SK-N-SH treated with all-trans-retinoic acid at 6 μM for 48 hours (cell line): ENCODE measurements around the gene ANAPC2.
A peak's percentile ranks its signal among the peaks of the same experiment; 100 is the strongest.

Experiments
- ATAC-seq: fragments of 200-7000 bp; cut with Tn5 transposase; 3 replicates; pipeline ENCODE4 v1.9.1; 2020; ENCODE audit warnings: mild to moderate bottlenecking, moderate library complexity
- ARNTL ChIP-seq: fragments of 450-650 bp; formaldehyde crosslinking; IDR thresholded peaks from 2 replicates; pipeline ENCODE4 v1.5.0; 2020; ENCODE audit warnings: low read depth, mild to moderate bottlenecking, moderate library complexity, borderline replicate concordance
- BACH2 ChIP-seq: fragments of 250-450 bp; sonication (Bioruptor Pico); IDR thresholded peaks from 2 replicates; pipeline ENCODE4 v1.9.0; 2021; ENCODE audit warnings: mild to moderate bottlenecking, borderline replicate concordance
- CSDC2 ChIP-seq: fragments of 250-450 bp; sonication (Bioruptor Pico); IDR thresholded peaks from 2 replicates; pipeline ENCODE4 v1.5.0; 2020; ENCODE audit warnings: mild to moderate bottlenecking, moderate library complexity
- CSRNP3 ChIP-seq: fragments of 250-450 bp; sonication (Bioruptor Pico); IDR thresholded peaks from 2 replicates; pipeline ENCODE4 v1.5.1; 2021; ENCODE audit warnings: mild to moderate bottlenecking, moderate library complexity
- ESRRG ChIP-seq: fragments of 250-450 bp; sonication (Bioruptor Pico); IDR thresholded peaks from 2 replicates; pipeline ENCODE4 v1.6.1; 2021; ENCODE audit warnings: mild to moderate bottlenecking
- GLIS3 ChIP-seq: fragments of 250-450 bp; sonication (Bioruptor Pico); IDR thresholded peaks from 2 replicates; pipeline ENCODE4 v1.5.0; 2020; ENCODE audit warnings: mild to moderate bottlenecking, moderate library complexity
- ISL1 ChIP-seq: fragments of 250-450 bp; sonication (Bioruptor Pico); IDR thresholded peaks from 2 replicates; pipeline ENCODE4 v2.1.2; 2022; ENCODE audit warnings: mild to moderate bottlenecking, moderate library complexity
- POU6F1 ChIP-seq: fragments of 250-450 bp; sonication (Bioruptor Pico); IDR thresholded peaks from 2 replicates; pipeline ENCODE4 v1.8.0; 2021; ENCODE audit warnings: low read depth, mild to moderate bottlenecking, moderate library complexity, borderline replicate concordance
- PPARA ChIP-seq: fragments of 250-450 bp; sonication (Bioruptor Pico); IDR thresholded peaks from 2 replicates; pipeline ENCODE4 v1.5.0; 2020; ENCODE audit warnings: mild to moderate bottlenecking, borderline replicate concordance
- SNAI2 ChIP-seq: fragments of 250-450 bp; sonication (Bioruptor Pico); IDR thresholded peaks from 2 replicates; pipeline ENCODE4 v1.5.0; 2020; ENCODE audit warnings: mild to moderate bottlenecking, moderate library complexity
- TCF4 ChIP-seq: fragments of 250-450 bp; sonication (Bioruptor Pico); IDR thresholded peaks from 2 replicates; pipeline ENCODE4 v1.8.0; 2021; ENCODE audit warnings: mild to moderate bottlenecking, moderate library complexity, borderline replicate concordance
- TOX ChIP-seq: fragments of 250-450 bp; sonication (Bioruptor Pico); IDR thresholded peaks from 2 replicates; pipeline ENCODE4 v1.8.0; 2021; ENCODE audit warnings: mild to moderate bottlenecking, moderate library complexity, borderline replicate concordance
- TSHZ2 ChIP-seq: fragments of 250-450 bp; sonication (Bioruptor Pico); IDR thresholded peaks from 2 replicates; pipeline ENCODE4 v1.5.0; 2020; ENCODE audit warnings: mild to moderate bottlenecking, moderate library complexity
- ZFP3 ChIP-seq: fragments of 250-450 bp; sonication (Bioruptor Pico); IDR thresholded peaks from 2 replicates; pipeline ENCODE4 v1.5.0; 2020; ENCODE audit warnings: mild to moderate bottlenecking, moderate library complexity
- ZFP30 ChIP-seq: fragments of 450-650 bp; formaldehyde crosslinking; IDR thresholded peaks from 2 replicates; pipeline ENCODE4 v1.5.0; 2022; ENCODE audit warnings: mild to moderate bottlenecking, moderate library complexity
- ZNF565 ChIP-seq: fragments of 450-650 bp; formaldehyde crosslinking; conservative IDR thresholded peaks from 2 replicates; pipeline ENCODE4 v1.5.0; 2020; ENCODE audit warnings: low read depth, mild to moderate bottlenecking, moderate library complexity
- ZNF8 ChIP-seq: fragments of 450-650 bp; formaldehyde crosslinking; IDR thresholded peaks from 2 replicates; pipeline ENCODE4 v1.5.0; 2020; ENCODE audit warnings: mild to moderate bottlenecking, moderate library complexity
- TF ChIP-seq, protein P1 (sequence below): fragments of 250-450 bp; sonication (Bioruptor Pico); IDR thresholded peaks from 2 replicates; pipeline ENCODE4 v1.5.1; 2020; ENCODE audit warnings: low read depth, mild to moderate bottlenecking, moderate library complexity
- TF ChIP-seq, protein P2 (sequence below): fragments of 250-450 bp; sonication (Bioruptor Pico); IDR thresholded peaks from 2 replicates; pipeline ENCODE4 v1.8.0; 2020; ENCODE audit warnings: mild to moderate bottlenecking, moderate library complexity, borderline replicate concordance

Gene ANAPC2

GRCh38 chr9:137176302-137177182 lies 11.8 kb downstream of the ANAPC2 start:
- TF ChIP-seq ZFP3 (CRISPR knock-in tag), result no peak
- no peak for TF ChIP-seq ZNF8 (CRISPR knock-in tag)
- no peak for TF ChIP-seq ISL1 (CRISPR knock-in tag)
- no peak for TF ChIP-seq TSHZ2 (CRISPR knock-in tag)
- TF ChIP-seq GLIS3 (CRISPR knock-in tag), result no peak
- no peak for TF ChIP-seq SNAI2 (CRISPR knock-in tag)
- no peak for TF ChIP-seq BACH2 (CRISPR knock-in tag)
- TF ChIP-seq ZNF565 (CRISPR knock-in tag), result no peak
- peak; percentile 44 for ATAC-seq

DNA sequence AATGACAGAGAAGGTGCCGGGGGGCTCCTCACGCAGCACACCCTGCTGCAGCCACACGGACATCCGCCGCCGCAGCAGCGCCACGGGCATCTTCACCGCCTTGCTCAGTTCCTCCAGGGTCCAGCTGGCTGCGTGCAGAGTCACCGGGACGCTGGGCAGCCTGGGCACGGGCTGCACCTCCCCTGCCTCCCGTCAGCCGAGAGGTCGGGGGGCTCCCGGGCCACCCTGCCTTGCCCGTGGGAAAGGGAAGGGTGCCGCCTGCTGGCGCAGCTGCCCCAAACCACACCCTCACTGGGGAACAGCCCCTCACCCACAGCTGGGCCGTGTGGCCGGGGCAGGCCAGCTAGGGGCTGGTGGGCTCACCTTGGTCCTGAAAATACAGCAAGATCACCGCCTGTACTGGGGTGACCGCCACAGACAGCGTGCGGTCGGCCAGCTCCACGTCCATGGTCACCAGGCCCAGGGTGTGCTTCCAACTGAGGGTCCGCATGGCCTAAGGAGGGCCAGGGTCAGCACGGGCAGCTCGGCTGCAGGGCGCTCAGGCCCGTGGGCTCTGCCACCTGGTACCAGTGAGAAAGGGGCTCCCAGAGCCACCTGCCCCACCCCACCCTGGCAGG lies 12.9 kb downstream of the ANAPC2 start:
- TF ChIP-seq, protein P1, sequence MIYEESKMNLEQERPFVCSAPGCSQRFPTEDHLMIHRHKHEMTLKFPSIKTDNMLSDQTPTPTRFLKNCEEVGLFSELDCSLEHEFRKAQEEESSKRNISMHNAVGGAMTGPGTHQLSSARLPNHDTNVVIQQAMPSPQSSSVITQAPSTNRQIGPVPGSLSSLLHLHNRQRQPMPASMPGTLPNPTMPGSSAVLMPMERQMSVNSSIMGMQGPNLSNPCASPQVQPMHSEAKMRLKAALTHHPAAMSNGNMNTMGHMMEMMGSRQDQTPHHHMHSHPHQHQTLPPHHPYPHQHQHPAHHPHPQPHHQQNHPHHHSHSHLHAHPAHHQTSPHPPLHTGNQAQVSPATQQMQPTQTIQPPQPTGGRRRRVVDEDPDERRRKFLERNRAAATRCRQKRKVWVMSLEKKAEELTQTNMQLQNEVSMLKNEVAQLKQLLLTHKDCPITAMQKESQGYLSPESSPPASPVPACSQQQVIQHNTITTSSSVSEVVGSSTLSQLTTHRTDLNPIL (CRISPR knock-in tag), result no peak
- TF ChIP-seq ESRRG (CRISPR knock-in tag) (no peak), ZFP30 (no peak), SNAI2 (CRISPR knock-in tag) (no peak), ZNF8 (CRISPR knock-in tag) (no peak), ZFP3 (CRISPR knock-in tag) (no peak), CSDC2 (CRISPR knock-in tag) (no peak), TOX (CRISPR knock-in tag) (no peak), BACH2 (CRISPR knock-in tag) (no peak), ARNTL (CRISPR knock-in tag) (no peak), GLIS3 (CRISPR knock-in tag) (no peak), POU6F1 (CRISPR knock-in tag) (no peak), CSRNP3 (no peak), TCF4 (CRISPR knock-in tag) (no peak), PPARA (no peak)
- TF ChIP-seq, protein P2, sequence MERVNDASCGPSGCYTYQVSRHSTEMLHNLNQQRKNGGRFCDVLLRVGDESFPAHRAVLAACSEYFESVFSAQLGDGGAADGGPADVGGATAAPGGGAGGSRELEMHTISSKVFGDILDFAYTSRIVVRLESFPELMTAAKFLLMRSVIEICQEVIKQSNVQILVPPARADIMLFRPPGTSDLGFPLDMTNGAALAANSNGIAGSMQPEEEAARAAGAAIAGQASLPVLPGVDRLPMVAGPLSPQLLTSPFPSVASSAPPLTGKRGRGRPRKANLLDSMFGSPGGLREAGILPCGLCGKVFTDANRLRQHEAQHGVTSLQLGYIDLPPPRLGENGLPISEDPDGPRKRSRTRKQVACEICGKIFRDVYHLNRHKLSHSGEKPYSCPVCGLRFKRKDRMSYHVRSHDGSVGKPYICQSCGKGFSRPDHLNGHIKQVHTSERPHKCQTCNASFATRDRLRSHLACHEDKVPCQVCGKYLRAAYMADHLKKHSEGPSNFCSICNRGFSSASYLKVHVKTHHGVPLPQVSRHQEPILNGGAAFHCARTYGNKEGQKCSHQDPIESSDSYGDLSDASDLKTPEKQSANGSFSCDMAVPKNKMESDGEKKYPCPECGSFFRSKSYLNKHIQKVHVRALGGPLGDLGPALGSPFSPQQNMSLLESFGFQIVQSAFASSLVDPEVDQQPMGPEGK (CRISPR knock-in tag), result no peak
- no peak for ATAC-seq
